ENCODE results near the gene TNFRSF12A. TPM values are rescaled to one million over a fixed set of nuclear protein-coding genes. Genes with fewer than 3 reads are reported as not detected.

TNFRSF12A gene
- total and polyA plus RNA-seq, 2 of the 13 experiments (the other 11 are each of a cell fraction or from before 2014, with no cell fraction given) = 61.9 to 66.0 TPM

DNA sequence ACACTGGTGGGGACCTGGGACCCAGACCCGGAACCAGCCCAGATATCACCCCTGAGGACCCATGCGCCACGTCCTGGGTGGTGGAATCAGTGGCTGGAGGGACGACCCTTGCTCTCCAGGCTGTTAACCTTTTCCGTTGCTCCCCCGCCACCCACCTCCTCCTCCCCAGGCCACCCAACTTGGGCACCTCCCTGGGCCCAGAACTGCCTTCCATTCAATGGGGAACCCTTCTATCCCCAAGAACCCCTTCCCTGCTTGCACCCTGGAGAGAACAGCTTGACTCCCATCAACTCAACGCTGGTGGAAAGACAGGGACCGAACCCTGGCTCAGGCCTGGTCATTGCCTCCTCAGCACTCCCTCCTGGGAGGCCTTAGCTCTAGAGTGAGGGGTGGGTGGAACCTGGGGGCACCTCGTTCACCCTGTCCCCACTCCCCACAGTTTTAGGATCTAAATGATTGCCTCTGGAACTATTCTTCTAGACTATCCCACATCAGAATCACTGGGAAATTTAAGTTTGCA lies 39.6 kb downstream of the TNFRSF12A start (continued):
- TF ChIP-seq, protein P1, sequence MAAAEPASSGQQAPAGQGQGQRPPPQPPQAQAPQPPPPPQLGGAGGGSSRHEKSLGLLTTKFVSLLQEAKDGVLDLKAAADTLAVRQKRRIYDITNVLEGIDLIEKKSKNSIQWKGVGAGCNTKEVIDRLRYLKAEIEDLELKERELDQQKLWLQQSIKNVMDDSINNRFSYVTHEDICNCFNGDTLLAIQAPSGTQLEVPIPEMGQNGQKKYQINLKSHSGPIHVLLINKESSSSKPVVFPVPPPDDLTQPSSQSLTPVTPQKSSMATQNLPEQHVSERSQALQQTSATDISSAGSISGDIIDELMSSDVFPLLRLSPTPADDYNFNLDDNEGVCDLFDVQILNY (CRISPR knock-in tag; conservative IDR thresholded peaks at IDR 0.05) = no peak
- TF ChIP-seq, protein P2, sequence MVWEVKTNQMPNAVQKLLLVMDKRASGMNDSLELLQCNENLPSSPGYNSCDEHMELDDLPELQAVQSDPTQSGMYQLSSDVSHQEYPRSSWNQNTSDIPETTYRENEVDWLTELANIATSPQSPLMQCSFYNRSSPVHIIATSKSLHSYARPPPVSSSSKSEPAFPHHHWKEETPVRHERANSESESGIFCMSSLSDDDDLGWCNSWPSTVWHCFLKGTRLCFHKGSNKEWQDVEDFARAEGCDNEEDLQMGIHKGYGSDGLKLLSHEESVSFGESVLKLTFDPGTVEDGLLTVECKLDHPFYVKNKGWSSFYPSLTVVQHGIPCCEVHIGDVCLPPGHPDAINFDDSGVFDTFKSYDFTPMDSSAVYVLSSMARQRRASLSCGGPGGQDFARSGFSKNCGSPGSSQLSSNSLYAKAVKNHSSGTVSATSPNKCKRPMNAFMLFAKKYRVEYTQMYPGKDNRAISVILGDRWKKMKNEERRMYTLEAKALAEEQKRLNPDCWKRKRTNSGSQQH (CRISPR knock-in tag; IDR thresholded peaks at IDR 0.05; ENCODE audit: low read depth) = no peak
- TF ChIP-seq NR3C1 (CRISPR knock-in tag; IDR thresholded peaks at IDR 0.05) = no peak
- TF ChIP-seq SRY (CRISPR knock-in tag; IDR thresholded peaks at IDR 0.05) = 0 out of 2 replicates have a peak, but pooled peaks have one; percentile 2
- TF ChIP-seq ZNF713 (CRISPR knock-in tag; IDR thresholded peaks at IDR 0.05) = no peak
- 0 out of 2 replicates have a peak, but pooled peaks have one; percentile 4 for TF ChIP-seq HES4 (CRISPR knock-in tag; IDR thresholded peaks at IDR 0.05; ENCODE audit: borderline replicate concordance)
- no peak for TF ChIP-seq SMAD3 (CRISPR knock-in tag; IDR thresholded peaks at IDR 0.05)
- TF ChIP-seq, protein P3, sequence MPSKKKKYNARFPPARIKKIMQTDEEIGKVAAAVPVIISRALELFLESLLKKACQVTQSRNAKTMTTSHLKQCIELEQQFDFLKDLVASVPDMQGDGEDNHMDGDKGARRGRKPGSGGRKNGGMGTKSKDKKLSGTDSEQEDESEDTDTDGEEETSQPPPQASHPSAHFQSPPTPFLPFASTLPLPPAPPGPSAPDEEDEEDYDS (CRISPR knock-in tag; IDR thresholded peaks at IDR 0.05) = no peak
- TF ChIP-seq HNRNPK (IDR thresholded peaks at IDR 0.05; ENCODE audit: low read depth, low read length, poor library complexity, severe bottlenecking) = no peak
- 0 out of 2 replicates have a peak, but pooled peaks have one; percentile 65 for TF ChIP-seq ZNF709 (CRISPR knock-in tag; IDR thresholded peaks at IDR 0.05)

Data from HepG2 (cell line).